Myocyte (in vitro differentiated cells): ENCODE data around the gene PARP16. TPM values are rescaled to one million over a fixed set of nuclear protein-coding genes. Genes with fewer than 3 reads are reported as not detected.

Source experiments
- DNase-seq: peaks from one replicate; pipeline ENCODE4 v3.0.0-alpha.2; 2012; ENCODE audit warnings: low read depth
- polyA plus RNA-seq: library from polyadenylated mRNA; unstranded; fragments of >200 nt; gene quantifications from one replicate; pipeline ENCODE4 v1.2.1, GENCODE V29; 2012; ENCODE audit warnings: missing spikeins
- total RNA-seq: library from RNA; depleted of rRNA; stranded (reverse); fragments of >200 nt; gene quantifications from 2 replicates; pipeline ENCODE4 v1.2.3, GENCODE V29; 2014

PARP16 gene
- 7.2 and 7.6 TPM in 2 replicates for total RNA-seq
- 5.6 TPM for polyA plus RNA-seq

GRCh38 chr15:65286704-65287519 lies at the start of gene PARP16:
PARP16 (minus strand) TSS chr15:65286883; CDS start chr15:65286426, 457 bp downstream.
- peak; percentile 88 for DNase-seq

- no peak for DNase-seq
Observed at GRCh38 chr15:65335278-65336055, 48.8 kb upstream of the PARP16 start.

- DNase-seq = no peak
Observed at GRCh38 chr15:65334586-65335231, 48.0 kb upstream of the PARP16 start.

GRCh38 chr15:65333856-65334255 lies 47.2 kb upstream of the PARP16 start:
- DNase-seq = no peak

- DNase-seq = no peak
Observed at GRCh38 chr15:65333148-65333820, 46.6 kb upstream of the PARP16 start.

GRCh38 chr15:65332391-65333147 lies 45.9 kb upstream of the PARP16 start:
- no peak for DNase-seq

GRCh38 chr15:65331811-65332210 lies 45.1 kb upstream of the PARP16 start:
- DNase-seq = no peak

- DNase-seq = no peak
Observed at GRCh38 chr15:65330934-65331645, 44.4 kb upstream of the PARP16 start.

- DNase-seq = no peak
Observed at GRCh38 chr15:65329984-65330735, 43.5 kb upstream of the PARP16 start.

- no peak for DNase-seq
Observed at GRCh38 chr15:65329288-65329983, 42.8 kb upstream of the PARP16 start.

- DNase-seq = no peak
Observed at GRCh38 chr15:65328506-65329287, 42.0 kb upstream of the PARP16 start.

- no peak for DNase-seq
Observed at GRCh38 chr15:65327651-65328393, 41.1 kb upstream of the PARP16 start.

- DNase-seq = no peak
Observed at GRCh38 chr15:65326818-65327217, 40.1 kb upstream of the PARP16 start.

GRCh38 chr15:65326117-65326526 lies 39.4 kb upstream of the PARP16 start:
- no peak for DNase-seq

GRCh38 chr15:65323071-65323511 lies 36.4 kb upstream of the PARP16 start:
- peak; percentile 99 for DNase-seq

GRCh38 chr15:65318870-65319356 lies 32.2 kb upstream of the PARP16 start:
- DNase-seq = peak; percentile 84
